Measurements from ENCODE around the gene ZBTB47.

Gene ZBTB47

GRCh38 chr3:42706721-42707619 is 53.5 kb downstream of the ZBTB47 start:
- no peaks in the 10 kb centered on the region for H3K36me3 ChIP-seq (ENCODE audit: control insufficient read depth, low read depth, low read length)
- no peak overlapping the region for H3K4me3 ChIP-seq (ENCODE audit: low read length)
- H3K9ac ChIP-seq (ENCODE audit: low read length): no peak overlapping the region
- H3K9me3 ChIP-seq (ENCODE audit: control insufficient read depth, low read depth, low read length): no peaks in the 10 kb centered on the region
- H3K27me3 ChIP-seq (ENCODE audit: control insufficient read depth, insufficient read depth, low read length): no peaks in the 10 kb centered on the region
- H3K27ac ChIP-seq (ENCODE audit: low read length): no peak overlapping the region
- no peaks in the 10 kb centered on the region for H3K4me1 ChIP-seq (ENCODE audit: control insufficient read depth, low read depth, low read length)

- Histone ChIP-seq H3K27me3 (ENCODE audit: control insufficient read depth, insufficient read depth, low read length) (no peaks in the 10 kb centered on the region), H3K4me1 (ENCODE audit: control insufficient read depth, low read depth, low read length) (no peaks in the 10 kb centered on the region), H3K9ac (ENCODE audit: low read length) (no peak overlapping the region), H3K4me3 (ENCODE audit: low read length) (no peak overlapping the region), H3K27ac (ENCODE audit: low read length) (no peak overlapping the region), H3K9me3 (ENCODE audit: control insufficient read depth, low read depth, low read length) (no peaks in the 10 kb centered on the region), H3K36me3 (ENCODE audit: control insufficient read depth, low read depth, low read length) (no peaks in the 10 kb centered on the region)
These were observed 54.3 kb downstream of the ZBTB47 start for GRCh38 chr3:42707620-42708355.

- H3K36me3 ChIP-seq (ENCODE audit: control insufficient read depth, low read depth, low read length): no peaks in the 10 kb centered on the region
- no peaks in the 10 kb centered on the region for H3K4me1 ChIP-seq (ENCODE audit: control insufficient read depth, low read depth, low read length)
- H3K9ac ChIP-seq (ENCODE audit: low read length): no peak overlapping the region
- H3K9me3 ChIP-seq (ENCODE audit: control insufficient read depth, low read depth, low read length): no peaks in the 10 kb centered on the region
- H3K4me3 ChIP-seq (ENCODE audit: low read length): no peak overlapping the region
- H3K27ac ChIP-seq (ENCODE audit: low read length): no peak overlapping the region
- H3K27me3 ChIP-seq (ENCODE audit: control insufficient read depth, insufficient read depth, low read length): no peaks in the 10 kb centered on the region
These were observed 55.2 kb downstream of the ZBTB47 start for GRCh38 chr3:42708611-42709151.

GRCh38 chr3:42709621-42710020 is 56.1 kb downstream of the ZBTB47 start:
- Histone ChIP-seq H3K27ac (ENCODE audit: low read length) (no peak overlapping the region), H3K4me1 (ENCODE audit: control insufficient read depth, low read depth, low read length) (no peaks in the 10 kb centered on the region), H3K9ac (ENCODE audit: low read length) (no peak overlapping the region), H3K9me3 (ENCODE audit: control insufficient read depth, low read depth, low read length) (no peaks in the 10 kb centered on the region), H3K36me3 (ENCODE audit: control insufficient read depth, low read depth, low read length) (no peaks in the 10 kb centered on the region), H3K4me3 (ENCODE audit: low read length) (no peak overlapping the region), H3K27me3 (ENCODE audit: control insufficient read depth, insufficient read depth, low read length) (no peaks in the 10 kb centered on the region)

GRCh38 chr3:42710323-42711021 is 57.0 kb downstream of the ZBTB47 start:
- H3K27me3 ChIP-seq (ENCODE audit: control insufficient read depth, insufficient read depth, low read length): no peaks in the 10 kb centered on the region
- no peaks in the 10 kb centered on the region for H3K36me3 ChIP-seq (ENCODE audit: control insufficient read depth, low read depth, low read length)
- no peak overlapping the region for H3K27ac ChIP-seq (ENCODE audit: low read length)
- no peak overlapping the region for H3K9ac ChIP-seq (ENCODE audit: low read length)
- no peaks in the 10 kb centered on the region for H3K9me3 ChIP-seq (ENCODE audit: control insufficient read depth, low read depth, low read length)
- H3K4me3 ChIP-seq (ENCODE audit: low read length): no peak overlapping the region
- no peaks in the 10 kb centered on the region for H3K4me1 ChIP-seq (ENCODE audit: control insufficient read depth, low read depth, low read length)

GRCh38 chr3:42711491-42712343 is 58.2 kb downstream of the ZBTB47 start:
- H3K9ac ChIP-seq (ENCODE audit: low read length): no peak overlapping the region
- H3K36me3 ChIP-seq (ENCODE audit: control insufficient read depth, low read depth, low read length): no peaks in the 10 kb centered on the region
- H3K27ac ChIP-seq (ENCODE audit: low read length): no peak overlapping the region
- no peaks in the 10 kb centered on the region for H3K4me1 ChIP-seq (ENCODE audit: control insufficient read depth, low read depth, low read length)
- no peak overlapping the region for H3K4me3 ChIP-seq (ENCODE audit: low read length)
- H3K27me3 ChIP-seq (ENCODE audit: control insufficient read depth, insufficient read depth, low read length): no peaks in the 10 kb centered on the region
- no peaks in the 10 kb centered on the region for H3K9me3 ChIP-seq (ENCODE audit: control insufficient read depth, low read depth, low read length)

GRCh38 chr3:42712344-42712648 is 58.8 kb downstream of the ZBTB47 start:
- Histone ChIP-seq H3K9ac (ENCODE audit: low read length) (no peak overlapping the region), H3K4me3 (ENCODE audit: low read length) (no peak overlapping the region), H3K9me3 (ENCODE audit: control insufficient read depth, low read depth, low read length) (no peaks in the 10 kb centered on the region), H3K4me1 (ENCODE audit: control insufficient read depth, low read depth, low read length) (no peaks in the 10 kb centered on the region), H3K27ac (ENCODE audit: low read length) (no peak overlapping the region), H3K27me3 (ENCODE audit: control insufficient read depth, insufficient read depth, low read length) (no peaks in the 10 kb centered on the region), H3K36me3 (ENCODE audit: control insufficient read depth, low read depth, low read length) (no peaks in the 10 kb centered on the region)

GRCh38 chr3:42712688-42713372 is 59.3 kb downstream of the ZBTB47 start:
- H3K4me1 ChIP-seq (ENCODE audit: control insufficient read depth, low read depth, low read length): no peaks in the 10 kb centered on the region
- H3K4me3 ChIP-seq (ENCODE audit: low read length): no peak overlapping the region
- H3K9ac ChIP-seq (ENCODE audit: low read length): no peak overlapping the region
- H3K27me3 ChIP-seq (ENCODE audit: control insufficient read depth, insufficient read depth, low read length): no peaks in the 10 kb centered on the region
- H3K27ac ChIP-seq (ENCODE audit: low read length): no peak overlapping the region
- H3K36me3 ChIP-seq (ENCODE audit: control insufficient read depth, low read depth, low read length): no peaks in the 10 kb centered on the region
- H3K9me3 ChIP-seq (ENCODE audit: control insufficient read depth, low read depth, low read length): no peaks in the 10 kb centered on the region

GRCh38 chr3:42713747-42714146 is 60.2 kb downstream of the ZBTB47 start:
- H3K27ac ChIP-seq (ENCODE audit: low read length): no peak overlapping the region
- H3K4me3 ChIP-seq (ENCODE audit: low read length): no peak overlapping the region
- no peak overlapping the region for H3K9ac ChIP-seq (ENCODE audit: low read length)
- no peaks in the 10 kb centered on the region for H3K9me3 ChIP-seq (ENCODE audit: control insufficient read depth, low read depth, low read length)
- H3K36me3 ChIP-seq (ENCODE audit: control insufficient read depth, low read depth, low read length): no peaks in the 10 kb centered on the region
- H3K27me3 ChIP-seq (ENCODE audit: control insufficient read depth, insufficient read depth, low read length): no peaks in the 10 kb centered on the region
- no peaks in the 10 kb centered on the region for H3K4me1 ChIP-seq (ENCODE audit: control insufficient read depth, low read depth, low read length)

GRCh38 chr3:42714171-42714852 is 60.8 kb downstream of the ZBTB47 start:
- H3K27me3 ChIP-seq (ENCODE audit: control insufficient read depth, insufficient read depth, low read length): no peaks in the 10 kb centered on the region
- H3K9ac ChIP-seq (ENCODE audit: low read length): no peak overlapping the region
- no peak overlapping the region for H3K4me3 ChIP-seq (ENCODE audit: low read length)
- H3K9me3 ChIP-seq (ENCODE audit: control insufficient read depth, low read depth, low read length): no peaks in the 10 kb centered on the region
- H3K36me3 ChIP-seq (ENCODE audit: control insufficient read depth, low read depth, low read length): no peaks in the 10 kb centered on the region
- no peaks in the 10 kb centered on the region for H3K4me1 ChIP-seq (ENCODE audit: control insufficient read depth, low read depth, low read length)
- H3K27ac ChIP-seq (ENCODE audit: low read length): no peak overlapping the region
